Activated CD8-positive, alpha-beta memory T cell treated with anti-CD3 and anti-CD28 coated beads for 4 hours (primary cell): ENCODE results near the gene FXR2.
"Not testable (repeated sequence)": the region's sequence is repeated elsewhere in the genome, so short reads cannot be mapped to it uniquely, and the experiment has no call there.

ENCODE experiments used
- DNase-seq, 2 donors: peaks; one replicate each; pipeline ENCODE4 v3.0.0-alpha.2; 2020; ENCODE audit warnings: low read depth in 2 of 2

Gene FXR2

GRCh38 chr17:7614425-7615264 is at the start of gene FXR2:
Gene FXR2, minus strand, starts transcription at chr17:7614897. Its CDS starts 365 bp downstream, at chr17:7614532.
- DNase-seq: peak; percentile 97 to 99

GRCh38 chr17:7656958-7657609 is 42.4 kb upstream of the FXR2 start:
- DNase-seq: no peak

- DNase-seq: no peak
Observed at GRCh38 chr17:7655541-7655840, 40.8 kb upstream of the FXR2 start.

GRCh38 chr17:7654832-7655540 is 40.3 kb upstream of the FXR2 start:
- DNase-seq: no peak

- no peak for DNase-seq
Observed at GRCh38 chr17:7652388-7653356, 38.0 kb upstream of the FXR2 start.

GRCh38 chr17:7651665-7652387 is 37.1 kb upstream of the FXR2 start:
- no peak for DNase-seq

GRCh38 chr17:7651097-7651664 is 36.5 kb upstream of the FXR2 start:
- no peak for DNase-seq

- DNase-seq: peak; percentile 48 to 57
Observed at GRCh38 chr17:7650509-7651096, 35.9 kb upstream of the FXR2 start, which contains the start of gene ATP1B2. Gene ATP1B2, plus strand, starts transcription at chr17:7650926. Its CDS starts 593 bp downstream, at chr17:7651519.

GRCh38 chr17:7647018-7647417 is 32.3 kb upstream of the FXR2 start:
- DNase-seq: no peak

- no peak for DNase-seq
Observed at GRCh38 chr17:7646457-7646856, 31.8 kb upstream of the FXR2 start.

- DNase-seq: no peak
Observed at GRCh38 chr17:7644775-7645174, 30.1 kb upstream of the FXR2 start.

GRCh38 chr17:7641635-7642034 is 26.9 kb upstream of the FXR2 start:
- DNase-seq: not testable (repeated sequence)

GRCh38 chr17:7640783-7641182 is 26.1 kb upstream of the FXR2 start:
- no peak for DNase-seq

- no peak for DNase-seq
Observed at GRCh38 chr17:7636163-7636562, 21.5 kb upstream of the FXR2 start.

- DNase-seq: no peak
Observed at GRCh38 chr17:7634384-7634783, 19.7 kb upstream of the FXR2 start.

GRCh38 chr17:7633093-7633492 is 18.4 kb upstream of the FXR2 start:
- no peak for DNase-seq

GRCh38 chr17:7632492-7632894 is 17.8 kb upstream of the FXR2 start:
- no peak for DNase-seq

GRCh38 chr17:7631398-7632380 is 17.0 kb upstream of the FXR2 start:
- DNase-seq: no peak
